ENCODE data around the gene GARIN5B.

DNA sequence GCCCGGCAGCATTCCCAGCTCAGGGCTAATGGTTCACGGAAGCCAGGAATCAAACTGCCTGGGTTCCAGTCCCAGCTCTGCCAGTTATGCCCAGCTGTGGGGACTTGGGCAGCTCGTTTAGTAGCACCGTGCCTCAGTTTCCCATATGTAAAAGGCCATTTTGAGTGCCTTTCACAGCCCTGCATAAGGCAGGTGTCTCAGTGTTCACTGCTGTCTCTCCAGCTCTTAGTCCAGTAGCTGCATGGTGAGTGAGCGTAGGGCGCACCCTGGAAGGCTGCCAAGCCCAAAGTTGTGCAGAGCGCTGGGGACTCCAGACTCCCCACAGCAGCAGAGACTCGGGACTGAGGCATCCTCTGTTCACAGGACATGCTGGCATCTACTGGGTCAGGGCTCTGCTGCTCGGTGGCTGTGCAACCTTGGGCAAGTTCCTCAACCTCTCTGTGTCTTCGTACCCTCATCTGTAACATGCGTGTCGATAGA, 28.2 kb upstream of the GARIN5B start:
- TF ChIP-seq CTCF (IDR thresholded peaks at IDR 0.05) (no peak), POLR2A (IDR thresholded peaks at IDR 0.05) (no peak), EP300 (IDR thresholded peaks at IDR 0.05) (no peak)

Data from upper lobe of left lung (tissue), 4 donors.